GM23338 (cell line): ENCODE data around the gene MYO9B. TPM values are rescaled to one million over a fixed set of nuclear protein-coding genes. Genes with fewer than 3 reads are reported as not detected.
A peak's percentile ranks its signal among the peaks of the same experiment; 100 is the strongest.

Experiments
- ATAC-seq: fragments of 200-7000 bp; cut with Tn5 transposase; 3 replicates; pipeline ENCODE4 v1.9.1; 2020
- DNase-seq: peaks from one replicate; pipeline ENCODE4 v3.0.0-alpha.2; 2015; ENCODE audit warnings: low spot score
- H2AFZ ChIP-seq: fragments of 200-600 bp; sonication (generic); 2 replicates; pipeline ENCODE4 v1.8.0; 2016; ENCODE audit warnings: antibody characterized with exemption, mild to moderate bottlenecking, moderate library complexity
- H3F3A ChIP-seq: fragments of 200-600 bp; sonication (generic); replicated peaks from 2 replicates; pipeline ENCODE4 v1.8.0; 2017; ENCODE audit warnings: antibody characterized with exemption, mixed run types, low read depth
- H3K27ac ChIP-seq: fragments of 200-600 bp; sonication (generic); 2 replicates; pipeline ENCODE4 v1.6.1; 2016; ENCODE audit warnings: low read depth
- H3K27me3 ChIP-seq: fragments of 200-600 bp; sonication (generic); 2 replicates; pipeline ENCODE4 v1.8.0; 2016; ENCODE audit warnings: mild to moderate bottlenecking, mixed run types, moderate library complexity; ENCODE audit not compliant: insufficient read depth
- H3K36me3 ChIP-seq: fragments of 200-600 bp; sonication (generic); 2 replicates; pipeline ENCODE4 v1.8.0; 2016; ENCODE audit warnings: mild to moderate bottlenecking; ENCODE audit not compliant: insufficient read depth
- H3K4me1 ChIP-seq: fragments of 200-600 bp; sonication (generic); 2 replicates; pipeline ENCODE4 v1.8.0; 2016; ENCODE audit warnings: mild to moderate bottlenecking, moderate library complexity; ENCODE audit not compliant: insufficient read depth
- H3K4me2 ChIP-seq: fragments of 200-600 bp; sonication (generic); 2 replicates; pipeline ENCODE4 v1.7.1; 2017; ENCODE audit warnings: mixed run types
- H3K4me3 ChIP-seq: fragments of 200-600 bp; sonication (generic); 2 replicates; pipeline ENCODE4 v1.6.1; 2016; ENCODE audit warnings: mixed run types
- H3K79me2 ChIP-seq: fragments of 200-600 bp; sonication (generic); replicated peaks from 2 replicates; pipeline ENCODE4 v1.8.0; 2017; ENCODE audit warnings: mild to moderate bottlenecking; ENCODE audit not compliant: insufficient read depth
- H3K9me2 ChIP-seq: fragments of 200-600 bp; sonication (generic); 2 replicates; pipeline ENCODE4 v1.8.0; 2017; ENCODE audit not compliant: insufficient read depth
- H4K20me1 ChIP-seq: fragments of 200-600 bp; sonication (generic); replicated peaks from 2 replicates; pipeline ENCODE4 v1.8.0; 2017; ENCODE audit warnings: mild to moderate bottlenecking; ENCODE audit not compliant: insufficient read depth
- H3K27ac Mint-ChIP-seq: 2 replicates; pipeline ENCODE4 v1.8.0; 2020; ENCODE audit warnings: inconsistent platforms, mild to moderate bottlenecking, moderate library complexity, mixed read lengths
- H3K27me3 Mint-ChIP-seq: 3 replicates; pipeline ENCODE4 v1.8.0; 2022; ENCODE audit warnings: low read depth, mild to moderate bottlenecking, moderate library complexity, mixed read lengths, inconsistent platforms; ENCODE audit not compliant: insufficient read depth, poor library complexity
- H3K36me3 Mint-ChIP-seq: 3 replicates; pipeline ENCODE4 v1.8.0; 2021; ENCODE audit warnings: low read depth, mild to moderate bottlenecking, inconsistent platforms, moderate library complexity, mixed read lengths
- H3K4me1 Mint-ChIP-seq: 3 replicates; pipeline ENCODE4 v1.8.0; 2020; ENCODE audit warnings: mild to moderate bottlenecking, inconsistent platforms, mixed read lengths
- H3K4me3 Mint-ChIP-seq: 3 replicates; pipeline ENCODE4 v1.8.0; 2021; ENCODE audit warnings: moderate library complexity, mild to moderate bottlenecking, inconsistent platforms, mixed read lengths
- H3K9me3 Mint-ChIP-seq: 3 replicates; pipeline ENCODE4 v1.8.0; 2020; ENCODE audit warnings: moderate library complexity, mild to moderate bottlenecking, inconsistent platforms, mixed read lengths
- CREB1 ChIP-seq: fragments of 250-450 bp; sonication (Bioruptor Pico); IDR thresholded peaks from 2 replicates; pipeline ENCODE4 v1.5.0; 2020; ENCODE audit warnings: low read depth, mild to moderate bottlenecking, moderate library complexity
- CTCF ChIP-seq, 2 experiments: fragments of 200-600 bp in 1 of 2; sonication (generic) in 1 of 2; conservative IDR thresholded peaks; 2 replicates each; pipeline versions ENCODE4 v1.5.1 to v1.6.1; 2016 to 2017; ENCODE audit warnings: antibody characterized with exemption in 2 of 2, low read depth in 2 of 2, mild to moderate bottlenecking in 2 of 2, moderate library complexity in 1 of 2
- ETS1 ChIP-seq: IDR thresholded peaks from 2 replicates; pipeline ENCODE4 v1.6.1; 2016; ENCODE audit warnings: antibody characterized with exemption
- EZH2 ChIP-seq: fragments of 200-600 bp; sonication (generic); IDR thresholded peaks from one replicate; pipeline ENCODE4 v1.8.0; 2017; ENCODE audit warnings: antibody characterized with exemption, mild to moderate bottlenecking, low read depth; ENCODE audit not compliant: unreplicated experiment
- EZH2phosphoT487 ChIP-seq: fragments of 200-600 bp; sonication (generic); IDR thresholded peaks from one replicate; pipeline ENCODE4 v1.8.1; 2018; ENCODE audit warnings: antibody characterized with exemption; ENCODE audit not compliant: unreplicated experiment
- JUNB ChIP-seq: IDR thresholded peaks from one replicate; pipeline ENCODE4 v1.6.1; 2016; ENCODE audit warnings: antibody characterized with exemption; ENCODE audit not compliant: unreplicated experiment
- NANOG ChIP-seq: IDR thresholded peaks from 2 replicates; pipeline ENCODE4 v1.6.1; 2016; ENCODE audit warnings: antibody characterized with exemption, borderline replicate concordance
- POLR2AphosphoS5 ChIP-seq: IDR thresholded peaks from 2 replicates; pipeline ENCODE4 v1.6.1; 2016; ENCODE audit warnings: antibody characterized with exemption, low read depth
- REST ChIP-seq: IDR thresholded peaks from one replicate; pipeline ENCODE4 v1.6.1; 2018; ENCODE audit warnings: antibody characterized with exemption; ENCODE audit not compliant: unreplicated experiment
- STAT1 ChIP-seq: IDR thresholded peaks from one replicate; pipeline ENCODE4 v1.6.1; 2016; ENCODE audit warnings: antibody characterized with exemption; ENCODE audit not compliant: unreplicated experiment
- ZNF114 ChIP-seq: fragments of 250-450 bp; sonication (Bioruptor Pico); IDR thresholded peaks from 2 replicates; pipeline ENCODE4 v1.5.0; 2020; ENCODE audit warnings: mild to moderate bottlenecking, moderate library complexity
- ZNF331 ChIP-seq: fragments of 250-450 bp; sonication (Bioruptor Pico); IDR thresholded peaks from 2 replicates; pipeline ENCODE4 v1.5.0; 2020; ENCODE audit warnings: low read depth, mild to moderate bottlenecking, moderate library complexity
- ZNF462 ChIP-seq: fragments of 250-450 bp; sonication (Bioruptor Pico); IDR thresholded peaks from 2 replicates; pipeline ENCODE4 v1.5.0; 2020; ENCODE audit warnings: mild to moderate bottlenecking, moderate library complexity
- polyA plus RNA-seq: library from polyadenylated mRNA; unstranded; fragments of >200 nt; fragmentation: Nextera tagmentation; extraction: Ambion mirVana; gene quantifications from 2 replicates; pipeline ENCODE4 v1.2.1, GENCODE V29; 2016
- total RNA-seq: library from RNA; depleted of rRNA; stranded (reverse); fragments of >200 nt; shearing (Covaris generic); gene quantifications from 2 replicates; pipeline ENCODE4 v1.2.3, GENCODE V29; 2014

Gene MYO9B
- total and polyA plus RNA-seq, 2 experiments from 2014 or later, result 28.7 to 61.3 TPM

- no peak overlapping the region for H3K4me2 ChIP-seq
- no peak overlapping the region for H3K4me3 ChIP-seq
- Mint-ChIP-seq H3K36me3 (peaks cover 26% of the 10 kb centered on the region), H3K27me3 (peaks cover 4% of the 10 kb centered on the region), H3K4me1 (no peaks in the 10 kb centered on the region), H3K27ac (0 out of 2 replicates have a peak overlapping the region, but pooled peaks have one; percentile 32), H3K4me3 (no peak overlapping the region), H3K9me3 (no peaks in the 10 kb centered on the region)
- H2AFZ ChIP-seq, result no peak overlapping the region
- H3K4me1 ChIP-seq, result no peaks in the 10 kb centered on the region
- H3K27ac ChIP-seq, result no peak overlapping the region
- DNase-seq, result peak; percentile 39
- no peak for TF ChIP-seq POLR2AphosphoS5
- no peak for TF ChIP-seq ZNF114
- no peak for TF ChIP-seq ETS1
- TF ChIP-seq JUNB, result no peak
- TF ChIP-seq EZH2phosphoT487, result no peak
- no peak for TF ChIP-seq ZNF331 (CRISPR knock-in tag)
- TF ChIP-seq STAT1, result no peak
- TF ChIP-seq REST, result no peak
- no peak for TF ChIP-seq EZH2
- no peak for TF ChIP-seq CTCF (conservative IDR thresholded peaks at IDR 0.05; ENCODE audit: low read depth in 2 of 2)
- TF ChIP-seq NANOG, result no peak
- TF ChIP-seq CREB1 (CRISPR knock-in tag), result no peak
- no peak for TF ChIP-seq ZNF462
- peaks cover 6% of the 10 kb centered on the region for H3K36me3 ChIP-seq
- no peak for ATAC-seq
- H4K20me1 ChIP-seq, result peaks cover 9% of the 10 kb centered on the region; the same call in 1 of the 2 replicates
- H3F3A ChIP-seq, result 0 out of 2 replicates have a peak, but pooled peaks cover 6% of the 10 kb centered on the region
- H3K9me2 ChIP-seq, result no peaks in the 10 kb centered on the region
- no peaks in the 10 kb centered on the region for H3K27me3 ChIP-seq
- no peaks in the 10 kb centered on the region for H3K79me2 ChIP-seq
These were observed 74.0 kb downstream of the MYO9B start for GRCh38 chr19:17149393-17150135.
